Kidney (tissue), 14 donors: ENCODE results near the gene LGALS7. TPM values are rescaled to one million over a fixed set of nuclear protein-coding genes. Genes with fewer than 3 reads are reported as not detected.
A peak's percentile ranks its signal among the peaks of the same experiment; 100 is the strongest.

Experiments
- DNase-seq, 5 donors: peaks; one replicate each; pipeline ENCODE4 v3.0.0-alpha.2; 2013 to 2020
- FAIRE-seq: peaks from 2 replicates; lab custom pipeline; 2012; peaks lifted over from hg19 to GRCh38; lab: Jason Lieb, UNC
- H3K27ac ChIP-seq, 2 donors: one replicate each; pipeline ENCODE4 v1.7.0; 2013; ENCODE audit warnings: low read depth in 2 of 2, low read length in 2 of 2, inconsistent platforms in 1 of 2
- H3K27me3 ChIP-seq: one replicate; pipeline ENCODE4 v1.7.1; 2013; ENCODE audit warnings: low read length, inconsistent platforms; ENCODE audit not compliant: control insufficient read depth, insufficient read depth
- H3K36me3 ChIP-seq, 3 donors: one replicate each; pipeline versions ENCODE4 v1.7.0 to v1.7.1; 2013; ENCODE audit warnings: low read length in 3 of 3, control low read depth in 1 of 3, inconsistent platforms in 1 of 3; ENCODE audit not compliant: insufficient read depth in 3 of 3, control insufficient read depth in 2 of 3
- H3K4me1 ChIP-seq, 3 donors: one replicate each; pipeline versions ENCODE4 v1.7.0 to v1.7.1; 2013; ENCODE audit warnings: low read length in 3 of 3, inconsistent platforms in 1 of 3, low read depth in 1 of 3; ENCODE audit not compliant: control insufficient read depth in 2 of 3, insufficient read depth in 2 of 3
- H3K4me3 ChIP-seq, 3 donors: one replicate each; pipeline versions ENCODE4 v1.7.0 to v1.8.1; 2013; ENCODE audit warnings: low read length in 3 of 3, control low read depth in 1 of 3, inconsistent platforms in 1 of 3
- H3K9ac ChIP-seq, 3 donors: one replicate each; pipeline versions ENCODE4 v1.7.0 to v1.7.1; 2013; ENCODE audit warnings: low read length in 3 of 3, control low read depth in 1 of 3, inconsistent platforms in 1 of 3
- H3K9me3 ChIP-seq, 3 donors: one replicate each; pipeline versions ENCODE4 v1.7.0 to v1.7.1; 2013; ENCODE audit warnings: low read length in 3 of 3, control low read depth in 1 of 3, inconsistent platforms in 1 of 3; ENCODE audit not compliant: control insufficient read depth in 2 of 3, insufficient read depth in 1 of 3
- intact Hi-C: fragments of 100-400 bp; cut with DNase I; formaldehyde crosslinking; loops from one replicate; pipeline ENCODE4 v1.11.1; 2022
- polyA plus RNA-seq: library from polyadenylated mRNA; stranded (reverse); fragments of 350-450 nt; fragmentation: Illumina TruSeq; extraction: RNeasy Lipid Tissue Mini Kit (QIAGEN cat#74804); gene quantifications from one replicate; pipeline ENCODE4 v1.2.3, GENCODE V29; 2014; ENCODE audit warnings: low read depth, low replicate concordance; ENCODE audit not compliant: insufficient read depth
- total RNA-seq: library from RNA; stranded (reverse); fragmentation: NEBNext Ultra II Directional; extraction: Animal tissue kit (Norgen Biotek cat#: 25700); gene quantifications from one replicate; pipeline ENCODE4 v1.2.1, GENCODE V29; 2021
- TF ChIP-seq, protein P1 (sequence below): IDR thresholded peaks from 3 replicates; pipeline ENCODE4 v1.5.1; 2012; ENCODE audit warnings: mild to moderate bottlenecking, moderate library complexity, borderline replicate concordance; ENCODE audit not compliant: insufficient read depth; ENCODE audit errors: extremely low read depth
- donor health status: control.
- donor health status: control.
- donor health status: control.
- donor health status: control.
- donor health status: control.
- donor health status: DM: yes; HTN: yes; CAD: no.
- donor health status: Normal renal cell carcinoma (clear cell type).

LGALS7 gene
- total and polyA plus RNA-seq, 2 donors from 2014 or later: 1.3 TPM; not detected in 1

DNA sequence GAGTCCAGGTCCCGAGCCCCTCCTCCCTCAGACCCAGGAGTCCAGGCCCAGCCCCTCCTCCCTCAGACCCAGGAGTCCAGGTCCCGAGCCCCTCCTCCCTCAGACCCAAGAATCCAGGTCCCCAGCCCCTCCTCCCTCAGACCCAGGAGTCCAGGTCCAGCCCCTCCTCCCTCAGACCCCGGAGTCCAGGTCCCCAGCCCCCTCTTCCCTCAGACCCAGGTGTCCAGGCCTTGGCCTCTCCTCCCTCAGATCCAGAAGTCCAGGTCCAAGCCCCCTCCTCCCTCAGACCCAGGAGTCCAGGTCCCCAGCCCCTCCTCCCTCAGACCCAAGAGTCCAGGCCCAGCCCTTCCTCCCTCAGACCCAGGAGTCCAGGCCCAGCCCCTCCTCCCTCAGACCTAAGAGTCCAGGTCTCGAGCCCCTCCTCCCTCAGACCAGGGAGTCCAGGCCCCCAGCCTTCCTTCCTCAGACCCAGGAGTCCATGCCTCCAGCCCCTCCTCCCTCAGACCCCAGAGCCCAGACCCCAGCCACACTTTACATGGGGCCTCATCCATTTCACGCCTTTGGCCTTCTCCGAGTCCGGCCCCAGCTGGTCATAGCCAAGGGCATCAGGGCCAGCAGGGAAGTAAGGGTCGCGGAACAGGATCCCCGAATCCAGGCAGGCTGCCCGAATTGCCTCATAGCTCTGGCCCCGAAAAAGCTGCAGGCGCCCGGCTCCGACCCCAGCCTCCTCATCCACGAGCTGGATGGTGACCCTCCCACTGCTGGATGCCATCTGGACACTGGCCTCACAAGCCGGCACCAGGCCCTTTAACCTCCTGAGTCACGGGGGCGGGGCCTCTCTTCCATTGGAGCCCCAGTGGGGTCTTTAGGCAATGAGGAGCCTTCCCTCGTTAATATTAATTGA is 29.7 kb downstream of the LGALS7 start:
- no peak overlapping the region for H3K9ac ChIP-seq
- TF ChIP-seq, protein P1, sequence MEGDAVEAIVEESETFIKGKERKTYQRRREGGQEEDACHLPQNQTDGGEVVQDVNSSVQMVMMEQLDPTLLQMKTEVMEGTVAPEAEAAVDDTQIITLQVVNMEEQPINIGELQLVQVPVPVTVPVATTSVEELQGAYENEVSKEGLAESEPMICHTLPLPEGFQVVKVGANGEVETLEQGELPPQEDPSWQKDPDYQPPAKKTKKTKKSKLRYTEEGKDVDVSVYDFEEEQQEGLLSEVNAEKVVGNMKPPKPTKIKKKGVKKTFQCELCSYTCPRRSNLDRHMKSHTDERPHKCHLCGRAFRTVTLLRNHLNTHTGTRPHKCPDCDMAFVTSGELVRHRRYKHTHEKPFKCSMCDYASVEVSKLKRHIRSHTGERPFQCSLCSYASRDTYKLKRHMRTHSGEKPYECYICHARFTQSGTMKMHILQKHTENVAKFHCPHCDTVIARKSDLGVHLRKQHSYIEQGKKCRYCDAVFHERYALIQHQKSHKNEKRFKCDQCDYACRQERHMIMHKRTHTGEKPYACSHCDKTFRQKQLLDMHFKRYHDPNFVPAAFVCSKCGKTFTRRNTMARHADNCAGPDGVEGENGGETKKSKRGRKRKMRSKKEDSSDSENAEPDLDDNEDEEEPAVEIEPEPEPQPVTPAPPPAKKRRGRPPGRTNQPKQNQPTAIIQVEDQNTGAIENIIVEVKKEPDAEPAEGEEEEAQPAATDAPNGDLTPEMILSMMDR: no peak
- H3K9me3 ChIP-seq: no peaks in the 10 kb centered on the region
- no peak overlapping the region for H3K27ac ChIP-seq
- intact Hi-C loops: no loop called here
- H3K4me3 ChIP-seq: no peak overlapping the region
- no peaks in the 10 kb centered on the region for H3K36me3 ChIP-seq
- no peaks in the 10 kb centered on the region for H3K27me3 ChIP-seq
- H3K4me1 ChIP-seq: no peaks in the 10 kb centered on the region
- FAIRE-seq: no peak
- DNase-seq: peak in 2 of 5 donors; percentile 38 to 75

- no peak for DNase-seq
- Histone ChIP-seq H3K4me3 (no peak overlapping the region), H3K27me3 (no peaks in the 10 kb centered on the region), H3K27ac (no peak overlapping the region), H3K9ac (no peak overlapping the region), H3K36me3 (no peaks in the 10 kb centered on the region), H3K9me3 (no peaks in the 10 kb centered on the region), H3K4me1 (no peaks in the 10 kb centered on the region)
- TF ChIP-seq, protein P1: no peak
- no peak for FAIRE-seq
- intact Hi-C loops: no loop called here
Measured at GRCh38 chr19:38742906-38743305, 30.4 kb downstream of the LGALS7 start.

- intact Hi-C loops: no loop called here
- no peak for DNase-seq
- TF ChIP-seq, protein P1: no peak
Measured at GRCh38 chr19:38742296-38742695, 31.0 kb downstream of the LGALS7 start.

More at GRCh38 chr19:38742296-38742695, 31.0 kb downstream of the LGALS7 start:
- no peaks in the 10 kb centered on the region for H3K9me3 ChIP-seq
- H3K27me3 ChIP-seq: no peaks in the 10 kb centered on the region
- H3K4me3 ChIP-seq: no peak overlapping the region
- H3K4me1 ChIP-seq: no peaks in the 10 kb centered on the region
- H3K36me3 ChIP-seq: no peaks in the 10 kb centered on the region
- no peak overlapping the region for H3K27ac ChIP-seq
- H3K9ac ChIP-seq: no peak overlapping the region
- no peak for FAIRE-seq
